IMR-90 (cell line): Measurements from ENCODE around the gene PCYT2. TPM values are rescaled to one million over a fixed set of nuclear protein-coding genes. Genes with fewer than 3 reads are reported as not detected.

Experiments used
- polyA plus RNA-seq, 3 experiments: library from polyadenylated mRNA; depleted of rRNA; stranded (reverse); fragments of >200 nt; gene quantifications; 2 replicates each; pipeline ENCODE4 v1.2.3, GENCODE V29; 2012; ENCODE audit warnings: low replicate concordance in 1 of 3
- total RNA-seq: library from RNA; depleted of rRNA; stranded (reverse); fragments of >200 nt; gene quantifications from 2 replicates; pipeline ENCODE4 v1.2.3, GENCODE V29; 2012
- TF ChIP-seq, protein P1 (sequence below): conservative IDR thresholded peaks from 2 replicates; pipeline ENCODE4 v1.5.1; 2012; ENCODE audit warnings: mild to moderate bottlenecking, low read depth, low read length, improper control_type of control experiment

PCYT2 gene
- total and polyA plus RNA-seq, 2 of the 4 experiments (the other 2 are of a cell fraction): 37.3 to 38.5 TPM

DNA sequence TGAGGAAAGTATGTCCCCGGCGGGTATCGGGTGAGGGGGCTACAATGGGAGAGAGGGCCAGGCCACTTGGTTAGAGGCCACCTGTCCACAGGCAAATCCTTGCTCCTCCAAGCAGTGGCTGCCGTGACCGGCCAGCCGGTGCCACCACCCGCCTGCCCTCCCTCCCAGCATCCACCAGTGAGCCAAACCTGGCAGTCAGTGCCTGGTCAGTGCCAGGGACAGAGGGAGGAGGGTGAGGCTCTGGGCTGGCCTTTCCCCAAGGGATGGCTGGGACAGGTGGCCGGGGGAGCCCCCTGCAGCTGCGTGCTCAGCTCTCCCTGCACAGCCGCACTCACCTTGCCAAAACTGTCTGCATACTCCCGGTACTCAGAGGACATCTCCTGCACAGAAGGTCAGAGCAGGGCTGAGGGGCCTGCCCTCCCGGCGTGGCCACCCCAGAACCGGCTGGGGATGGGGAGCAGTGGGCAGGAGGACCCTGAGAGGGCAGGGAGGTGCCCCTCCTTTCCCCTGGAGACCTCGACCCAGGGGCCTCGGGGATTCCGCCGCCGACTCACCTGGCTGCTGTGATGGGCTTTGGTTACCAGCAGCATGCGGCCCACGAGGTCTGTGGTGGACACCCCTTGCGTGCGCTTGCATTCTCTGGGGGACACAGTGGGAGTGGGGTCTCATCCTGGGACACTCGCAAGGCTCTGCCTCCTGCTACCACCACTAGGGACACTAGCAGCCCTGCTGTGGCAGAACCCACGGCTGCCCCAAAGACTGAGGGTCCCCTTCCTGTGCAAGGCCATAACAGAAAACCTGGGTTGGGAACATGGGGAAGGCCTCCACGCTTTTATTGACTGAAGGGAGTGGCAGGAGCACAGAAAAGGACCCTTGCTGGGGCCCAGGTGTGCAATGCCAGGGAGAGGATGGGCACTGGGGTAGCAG is 3.7 kb downstream of the PCYT2 start (continued):
- TF ChIP-seq, protein P1, sequence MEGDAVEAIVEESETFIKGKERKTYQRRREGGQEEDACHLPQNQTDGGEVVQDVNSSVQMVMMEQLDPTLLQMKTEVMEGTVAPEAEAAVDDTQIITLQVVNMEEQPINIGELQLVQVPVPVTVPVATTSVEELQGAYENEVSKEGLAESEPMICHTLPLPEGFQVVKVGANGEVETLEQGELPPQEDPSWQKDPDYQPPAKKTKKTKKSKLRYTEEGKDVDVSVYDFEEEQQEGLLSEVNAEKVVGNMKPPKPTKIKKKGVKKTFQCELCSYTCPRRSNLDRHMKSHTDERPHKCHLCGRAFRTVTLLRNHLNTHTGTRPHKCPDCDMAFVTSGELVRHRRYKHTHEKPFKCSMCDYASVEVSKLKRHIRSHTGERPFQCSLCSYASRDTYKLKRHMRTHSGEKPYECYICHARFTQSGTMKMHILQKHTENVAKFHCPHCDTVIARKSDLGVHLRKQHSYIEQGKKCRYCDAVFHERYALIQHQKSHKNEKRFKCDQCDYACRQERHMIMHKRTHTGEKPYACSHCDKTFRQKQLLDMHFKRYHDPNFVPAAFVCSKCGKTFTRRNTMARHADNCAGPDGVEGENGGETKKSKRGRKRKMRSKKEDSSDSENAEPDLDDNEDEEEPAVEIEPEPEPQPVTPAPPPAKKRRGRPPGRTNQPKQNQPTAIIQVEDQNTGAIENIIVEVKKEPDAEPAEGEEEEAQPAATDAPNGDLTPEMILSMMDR: no peak
